GOT3 (cell line): ENCODE measurements around the gene RIOX2.

Source experiments
- DNase-seq: peaks from one replicate; lab custom pipeline; 2025; ENCODE audit warnings: mixed read lengths; lab: John Stamatoyannopoulos, UW

Gene RIOX2

GRCh38 chr3:97990624-97991292 is 18.5 kb upstream of the RIOX2 start:
- DNase-seq = no peak

- DNase-seq = no peak
Measured at GRCh38 chr3:97988784-97989568, 16.7 kb upstream of the RIOX2 start.

- DNase-seq = no peak
Measured at GRCh38 chr3:97987306-97987705, 15.1 kb upstream of the RIOX2 start.

- DNase-seq = no peak
Measured at GRCh38 chr3:97983933-97984491, 11.8 kb upstream of the RIOX2 start.

- no peak for DNase-seq
Measured at GRCh38 chr3:97981886-97982285, 9.7 kb upstream of the RIOX2 start.

- DNase-seq = no peak
Measured at GRCh38 chr3:97979610-97980009, 7.4 kb upstream of the RIOX2 start.

- no peak for DNase-seq
Measured at GRCh38 chr3:97975466-97975865, 3.2 kb upstream of the RIOX2 start.

- DNase-seq = no peak
Measured at GRCh38 chr3:97974996-97975395, 2.8 kb upstream of the RIOX2 start.

GRCh38 chr3:97972976-97973375 is 745 bp upstream of the RIOX2 start:
- DNase-seq = no peak

- DNase-seq = no peak
Measured at GRCh38 chr3:97970956-97971620, 1.1 kb downstream of the RIOX2 start.

- DNase-seq = no peak
Measured at GRCh38 chr3:97970156-97970555, 2.1 kb downstream of the RIOX2 start.

GRCh38 chr3:97969541-97969940 is 2.7 kb downstream of the RIOX2 start:
- no peak for DNase-seq

- DNase-seq = no peak
Measured at GRCh38 chr3:97968376-97968775, 3.9 kb downstream of the RIOX2 start.

GRCh38 chr3:97967966-97968365 is 4.3 kb downstream of the RIOX2 start:
- no peak for DNase-seq

- DNase-seq = no peak
Measured at GRCh38 chr3:97960993-97961766, 11.1 kb downstream of the RIOX2 start.

GRCh38 chr3:97960551-97960950 is 11.7 kb downstream of the RIOX2 start:
- DNase-seq = no peak

GRCh38 chr3:97959872-97960271 is 12.4 kb downstream of the RIOX2 start:
- DNase-seq = no peak

- DNase-seq = no peak
Measured at GRCh38 chr3:97958796-97959195, 13.4 kb downstream of the RIOX2 start.

GRCh38 chr3:97958396-97958795 is 13.8 kb downstream of the RIOX2 start:
- DNase-seq = no peak

GRCh38 chr3:97957617-97958311 is 14.5 kb downstream of the RIOX2 start:
- no peak for DNase-seq

- no peak for DNase-seq
Measured at GRCh38 chr3:97956051-97956450, 16.2 kb downstream of the RIOX2 start.
